Panc1 (cell line): ENCODE measurements around the gene SRRM3. TPM values are rescaled to one million over a fixed set of nuclear protein-coding genes. Genes with fewer than 3 reads are reported as not detected.

Source experiments
- ATAC-seq: fragments of 200-7000 bp; cut with Tn5 transposase; 2 replicates; pipeline ENCODE4 v1.9.1; 2020; ENCODE audit warnings: mild to moderate bottlenecking, moderate library complexity
- BruUV-seq: library from RNA; stranded (reverse); fragments of 400-500 nt; replicated peaks from 2 replicates; lab custom pipeline; 2021; lab: Mats Ljungman, UMichigan
- CTCF ChIA-PET: fragments of 300-600 bp; sonication (Branson Sonifier 250); formaldehyde crosslinking; loops from one replicate; lab custom pipeline; 2022; ENCODE audit warnings: antibody characterized with exemption; lab: Charles Lee
- POLR2A ChIA-PET: fragments of 300-600 bp; sonication (Branson Sonifier 250); formaldehyde crosslinking; loops from one replicate; lab custom pipeline; 2022; ENCODE audit warnings: antibody characterized with exemption; lab: Charles Lee
- DNase-seq: peaks from one replicate; pipeline ENCODE4 v3.0.0-alpha.2; 2010; ENCODE audit warnings: low read depth, low spot score
- H3K27ac ChIP-seq: 2 replicates; pipeline ENCODE4 v1.5.1; 2011; ENCODE audit warnings: mild to moderate bottlenecking, low read length, inconsistent platforms
- H3K27me3 ChIP-seq: fragments of 200-500 bp; sonication (Bioruptor generic); 2 replicates; pipeline ENCODE4 v1.6.0; 2014; ENCODE audit warnings: low read length, inconsistent platforms; ENCODE audit not compliant: control insufficient read depth, insufficient read depth
- H3K36me3 ChIP-seq: fragments of 200-500 bp; sonication (Bioruptor generic); 2 replicates; pipeline ENCODE4 v1.5.1; 2014; ENCODE audit warnings: inconsistent platforms, mild to moderate bottlenecking, low read length, moderate library complexity; ENCODE audit not compliant: control insufficient read depth, insufficient read depth
- H3K4me1 ChIP-seq: 2 replicates; pipeline ENCODE4 v1.5.1; 2011; ENCODE audit warnings: inconsistent platforms, mild to moderate bottlenecking, low read length, moderate library complexity; ENCODE audit not compliant: control insufficient read depth, insufficient read depth
- H3K4me3 ChIP-seq, 2 experiments: 2 replicates each; pipeline ENCODE4 v1.5.1; 2011 to 2012; ENCODE audit warnings: low read depth in 2 of 2, low read length in 2 of 2, mild to moderate bottlenecking in 2 of 2, inconsistent platforms in 1 of 2, moderate library complexity in 1 of 2
- H3K9me3 ChIP-seq: fragments of 200-500 bp; sonication (Bioruptor generic); 2 replicates; pipeline ENCODE4 v1.5.1; 2014; ENCODE audit warnings: low read depth, mild to moderate bottlenecking, inconsistent platforms, low read length, moderate library complexity; ENCODE audit not compliant: control insufficient read depth, insufficient read depth
- CTCF ChIP-seq: fragments of 450-650 bp; IDR thresholded peaks from 2 replicates; pipeline ENCODE4 v1.5.1; 2017; ENCODE audit warnings: mild to moderate bottlenecking
- POLR2AphosphoS5 ChIP-seq: IDR thresholded peaks from 2 replicates; pipeline ENCODE4 v1.6.1; 2012; ENCODE audit warnings: mild to moderate bottlenecking, low read depth, low read length, moderate library complexity
- REST ChIP-seq, 2 experiments: IDR thresholded peaks; 2 replicates each; pipeline ENCODE4 v1.6.1; 2011 to 2012; ENCODE audit warnings: low read depth in 2 of 2, control low read depth in 1 of 2, low read length in 1 of 2, mild to moderate bottlenecking in 1 of 2, moderate library complexity in 1 of 2; ENCODE audit not compliant: insufficient read depth in 1 of 2
- SIN3A ChIP-seq: IDR thresholded peaks from 2 replicates; pipeline ENCODE4 v1.6.1; 2012; ENCODE audit warnings: low read depth, mild to moderate bottlenecking, low read length, moderate library complexity, borderline replicate concordance; ENCODE audit not compliant: insufficient read depth
- TCF7L2 ChIP-seq: IDR thresholded peaks from 2 replicates; pipeline ENCODE4 v1.6.1; 2011; ENCODE audit warnings: mild to moderate bottlenecking, low read depth, low read length, inconsistent platforms
- in situ Hi-C: cut with HindIII; loops from 2 replicates; pipeline ENCODE4 v1.10.0; 2016; ENCODE audit warnings: low sequenced_read_pairs, low pct_unique_long_range_greater_than_20kb
- intact Hi-C: fragments of 100-400 bp; cut with micrococcal nuclease; formaldehyde crosslinking; loops from one replicate; pipeline ENCODE4 v1.10.0; 2022; ENCODE audit not compliant: unreplicated experiment
- total RNA-seq: library from RNA; stranded (reverse); gene quantifications from one replicate; pipeline ENCODE4 v1.2.1, GENCODE V29; 2021; ENCODE audit not compliant: unreplicated experiment

SRRM3 gene
- total RNA-seq, 1 experiment from 2014 or later: 8.5 TPM

GRCh38 chr7:76325811-76326210, 124.1 kb downstream of the SRRM3 start:
- ATAC-seq: no peak
- Histone ChIP-seq H3K27me3 (no peaks in the 10 kb centered on the region), H3K4me1 (peaks cover 11% of the 10 kb centered on the region), H3K4me3 (no peak overlapping the region), H3K36me3 (peaks cover 32% of the 10 kb centered on the region), H3K27ac (no peak overlapping the region), H3K9me3 (no peaks in the 10 kb centered on the region)
- no TSS peak for BruUV-seq
- ChIA-PET CTCF (no interaction called here), POLR2A (no interaction called here)
- intact Hi-C loops (no loop called here), in situ Hi-C loops (no loop called here)
- no peak for TF ChIP-seq CTCF
- no peak for TF ChIP-seq TCF7L2
- TF ChIP-seq REST (IDR thresholded peaks at IDR 0.05; ENCODE audit: insufficient read depth in 1 of 2, low read depth in 2 of 2, low read length in 1 of 2): no peak
- TF ChIP-seq POLR2AphosphoS5: no peak
- TF ChIP-seq SIN3A: no peak
- DNase-seq: no peak

GRCh38 chr7:76326646-76327233, 125.0 kb downstream of the SRRM3 start:
- ChIA-PET POLR2A (no interaction called here), CTCF (interaction anchor here (0.7 kb wide), 1 partner anchor 51 kb away, joined by 5 read pairs; no protein-coding TSS in a partner anchor)
- in situ Hi-C loops: no loop called here
- Histone ChIP-seq H3K9me3 (no peaks in the 10 kb centered on the region), H3K27me3 (no peaks in the 10 kb centered on the region), H3K36me3 (peaks cover 34% of the 10 kb centered on the region), H3K4me3 (no peak overlapping the region), H3K27ac (no peak overlapping the region), H3K4me1 (peaks cover 11% of the 10 kb centered on the region)
- DNase-seq (no peak), ATAC-seq (no peak)
- no TSS peak for BruUV-seq
- intact Hi-C loops: no loop called here
- TF ChIP-seq REST (IDR thresholded peaks at IDR 0.05; ENCODE audit: insufficient read depth in 1 of 2, low read depth in 2 of 2, low read length in 1 of 2) (no peak), SIN3A (no peak)
